Stimulated activated CD4-positive, alpha-beta T cell treated with anti-CD3 and anti-CD28 coated beads, Interleukin-12 subunit alpha, Interleukin-12 subunit beta, amount 100 ng/mL, for 4 hours (primary cell): ENCODE results near the gene NWD2.

Experiments
- DNase-seq: peaks from one replicate; pipeline ENCODE4 v3.0.0-alpha.2; 2020

NWD2 gene

GRCh38 chr4:37443137-37443536 lies 198.6 kb downstream of the NWD2 start:
- no peak for DNase-seq

GRCh38 chr4:37445023-37445422 lies 200.5 kb downstream of the NWD2 start:
- DNase-seq: no peak

- DNase-seq: no peak
These were observed 201.5 kb downstream of the NWD2 start for GRCh38 chr4:37446016-37446415.

GRCh38 chr4:37447886-37448285 lies 203.3 kb downstream of the NWD2 start:
- DNase-seq: no peak

- DNase-seq: no peak
These were observed 205.8 kb downstream of the NWD2 start for GRCh38 chr4:37450309-37450708.

GRCh38 chr4:37450911-37451310 lies 206.4 kb downstream of the NWD2 start:
- DNase-seq: no peak

- DNase-seq: no peak
These were observed 207.1 kb downstream of the NWD2 start for GRCh38 chr4:37451656-37452055.

GRCh38 chr4:37452952-37453280 lies 208.4 kb downstream of the NWD2 start:
- peak; percentile 16 for DNase-seq

GRCh38 chr4:37453281-37453998 lies 208.9 kb downstream of the NWD2 start:
- peak; percentile 54 for DNase-seq

GRCh38 chr4:37453999-37454800 lies 209.7 kb downstream of the NWD2 start:
- DNase-seq: no peak

- DNase-seq: no peak
These were observed 211.0 kb downstream of the NWD2 start for GRCh38 chr4:37455301-37456131.

- no peak for DNase-seq
These were observed 217.3 kb downstream of the NWD2 start for GRCh38 chr4:37461801-37462200.

GRCh38 chr4:37463033-37463856 lies 218.7 kb downstream of the NWD2 start:
- DNase-seq: no peak

GRCh38 chr4:37464373-37465128 lies 220.0 kb downstream of the NWD2 start:
- DNase-seq: no peak

- DNase-seq: no peak
These were observed 220.8 kb downstream of the NWD2 start for GRCh38 chr4:37465296-37465695.

GRCh38 chr4:37465845-37466244 lies 221.3 kb downstream of the NWD2 start:
- no peak for DNase-seq

GRCh38 chr4:37467223-37467622 lies 222.7 kb downstream of the NWD2 start:
- no peak for DNase-seq

- DNase-seq: no peak
These were observed 223.3 kb downstream of the NWD2 start for GRCh38 chr4:37467824-37468223.

GRCh38 chr4:37469286-37469685 lies 224.7 kb downstream of the NWD2 start:
- DNase-seq: no peak

- DNase-seq: no peak
These were observed 225.7 kb downstream of the NWD2 start for GRCh38 chr4:37470245-37470644.

- no peak for DNase-seq
These were observed 226.6 kb downstream of the NWD2 start for GRCh38 chr4:37471093-37471492.

- no peak for DNase-seq
These were observed 227.4 kb downstream of the NWD2 start for GRCh38 chr4:37471971-37472370.
